Gastroesophageal sphincter (tissue), 4 donors: ENCODE data around the gene TXNRD3. TPM values are rescaled to one million over a fixed set of nuclear protein-coding genes. Genes with fewer than 3 reads are reported as not detected.

Experiments
- ATAC-seq: fragments of 150-250 bp; one replicate; pipeline ENCODE4 v1.9.1; 2016; ENCODE audit warnings: mild to moderate bottlenecking, moderate library complexity
- H3K27ac ChIP-seq, 4 donors: fragments of 200-600 bp; sonication (generic) in 3 of 4; 1 replicate in 3 of 4; 2 replicates in 1 of 4; pipeline ENCODE4 v1.5.1; 2016 to 2019
- H3K27me3 ChIP-seq: fragments of 200-600 bp; sonication (generic); one replicate; pipeline ENCODE4 v1.5.1; 2019
- H3K36me3 ChIP-seq, 2 donors: fragments of 200-600 bp; sonication (generic); one replicate each; pipeline ENCODE4 v1.5.1; 2019; ENCODE audit warnings: control low read depth in 1 of 2
- H3K4me1 ChIP-seq, 3 donors: fragments of 200-600 bp; sonication (generic); 1 replicate in 2 of 3; 2 replicates in 1 of 3; pipeline ENCODE4 v1.5.1; 2016 to 2019; ENCODE audit warnings: control low read depth in 2 of 3
- H3K4me3 ChIP-seq, 2 donors: fragments of 200-600 bp; sonication (generic); one replicate each; pipeline ENCODE4 v1.5.1; 2019; ENCODE audit warnings: mild to moderate bottlenecking in 1 of 2, moderate library complexity in 1 of 2
- H3K9me3 ChIP-seq, 3 donors: fragments of 200-600 bp; sonication (generic); one replicate each; pipeline ENCODE4 v1.5.1; 2017 to 2019; ENCODE audit warnings: control low read depth in 2 of 3
- CTCF ChIP-seq, 4 experiments: fragments of 200-600 bp in 2 of 4; fragments of 450-650 bp in 2 of 4; sonication (generic) in 1 of 4; IDR thresholded peaks; one replicate each; pipeline ENCODE4 v1.5.1; 2017 to 2019; ENCODE audit warnings: antibody characterized with exemption in 4 of 4, mild to moderate bottlenecking in 2 of 4, moderate library complexity in 2 of 4
- EP300 ChIP-seq: sonication (generic); formaldehyde crosslinking; IDR thresholded peaks from one replicate; pipeline ENCODE4 v1.6.1; 2017; ENCODE audit warnings: antibody characterized with exemption, mild to moderate bottlenecking
- POLR2A ChIP-seq, 2 donors: fragments of 450-650 bp; IDR thresholded peaks; one replicate each; pipeline ENCODE4 v1.6.1; 2017; ENCODE audit warnings: antibody characterized with exemption in 2 of 2, mild to moderate bottlenecking in 2 of 2, moderate library complexity in 1 of 2
- POLR2AphosphoS5 ChIP-seq: sonication (generic); formaldehyde crosslinking; IDR thresholded peaks from one replicate; pipeline ENCODE4 v1.6.1; 2017; ENCODE audit warnings: antibody characterized with exemption
- WGBS, 2 donors: methylation state at CpG; one replicate each; pipeline ENCODE4 v1.1.5; 2018; ENCODE audit warnings: low coverage in 1 of 2; 5-methylcytosine and 5-hydroxymethylcytosine counted together
- total RNA-seq, 4 donors: library from RNA; depleted of rRNA; stranded (reverse); fragments of >200 nt; gene quantifications; one replicate each; pipeline ENCODE4 v1.1.0, GENCODE V29; 2016

TXNRD3 gene
- total RNA-seq, result 10 to 100 TPM; 14.3 to 24.7 (median 18.5) TPM

- ATAC-seq, result peak; percentile 92
- H3K27ac ChIP-seq, result peak within 1 kb of the TSS; percentile 41 to 91 (median 86)
- H3K4me1 ChIP-seq, result peaks cover 0 to 16% (median 0%) of the 10 kb centered on the region in 3 donors
- no peaks in the 10 kb centered on the region for H3K36me3 ChIP-seq
- peak within 1 kb of the TSS; percentile 58 to 84 for H3K4me3 ChIP-seq
- no peaks in the 10 kb centered on the region for H3K9me3 ChIP-seq
- WGBS, 2 donors, result 0% methylated on average over 1 to 7 of the region's 102 CpGs
- H3K27me3 ChIP-seq, result peaks cover 23% of the 10 kb centered on the region
- TF ChIP-seq POLR2AphosphoS5 (peak; percentile 51), POLR2A (IDR thresholded peaks at IDR 0.05) (peak; percentile 65 to 76), EP300 (no peak), CTCF (IDR thresholded peaks at IDR 0.05) (peak in 2 of 4 experiments; percentile 20 to 33)
Observed at GRCh38 chr3:126654571-126655383, at the start of gene TXNRD3. TSS of gene TXNRD3 (minus strand) at chr3:126655124.

GRCh38 chr3:126703512-126704493 is 48.9 kb upstream of the TXNRD3 start, which contains the start of gene CHCHD6:
TSS of gene CHCHD6 (plus strand) at chr3:126704240. CDS start at chr3:126704313, 73 bp downstream.
- H3K4me1 ChIP-seq, result peaks cover 0 to 18% (median 8%) of the 10 kb centered on the region in 3 donors
- TF ChIP-seq POLR2AphosphoS5 (peak; percentile 37), CTCF (IDR thresholded peaks at IDR 0.05) (peak in 1 of 4 experiments; percentile 21), POLR2A (IDR thresholded peaks at IDR 0.05) (no peak), EP300 (no peak)
- ATAC-seq, result peak; percentile 100
- 5% methylated on average over 16 of the region's 69 CpGs; no CpG with 5 or more reads in 1 of the 2 donors for WGBS, 2 donors
- H3K4me3 ChIP-seq, result peak within 1 kb of the TSS; percentile 79 to 84
- peaks cover 11% of the 10 kb centered on the region for H3K27me3 ChIP-seq
- peak within 1 kb of the TSS in 3 of 4 donors; percentile 13 to 74 (median 46) for H3K27ac ChIP-seq
- H3K9me3 ChIP-seq, result no peaks in the 10 kb centered on the region
- H3K36me3 ChIP-seq, result no peaks in the 10 kb centered on the region

GRCh38 chr3:126699011-126699410 is 44.1 kb upstream of the TXNRD3 start:
- WGBS, 2 donors, result 57% methylated on average over 2 of the region's 7 CpGs; no CpG with 5 or more reads in 1 of the 2 donors
- Histone ChIP-seq H3K27me3 (peaks cover 27% of the 10 kb centered on the region), H3K9me3 (no peaks in the 10 kb centered on the region), H3K27ac (no peak overlapping the region), H3K36me3 (no peaks in the 10 kb centered on the region), H3K4me1 (peaks cover 0 to 6% (median 0%) of the 10 kb centered on the region in 3 donors), H3K4me3 (no peak overlapping the region)
- no peak for ATAC-seq
- no peak for TF ChIP-seq POLR2A (IDR thresholded peaks at IDR 0.05)
- no peak for TF ChIP-seq EP300

- Histone ChIP-seq H3K27ac (no peak overlapping the region), H3K4me1 (no peaks in the 10 kb centered on the region), H3K27me3 (peaks cover 38% of the 10 kb centered on the region), H3K36me3 (no peaks in the 10 kb centered on the region), H3K4me3 (no peak overlapping the region), H3K9me3 (no peaks in the 10 kb centered on the region)
- no peak for TF ChIP-seq POLR2A (IDR thresholded peaks at IDR 0.05)
- no peak for TF ChIP-seq EP300
- TF ChIP-seq CTCF (IDR thresholded peaks at IDR 0.05), result no peak
- no peak for TF ChIP-seq POLR2AphosphoS5
- WGBS, 2 donors, result 48 to 70% methylated on average over 5 of the region's 5 CpGs
- no peak for ATAC-seq
Observed at GRCh38 chr3:126696701-126697267, 41.9 kb upstream of the TXNRD3 start.
